Caco-2 (cell line): Measurements from ENCODE around the gene CLIP2. TPM values are rescaled to one million over a fixed set of nuclear protein-coding genes. Genes with fewer than 3 reads are reported as not detected.

ENCODE experiments used
- BruUV-seq: library from RNA; stranded (reverse); fragments of 400-500 nt; replicated peaks from 2 replicates; lab custom pipeline; 2021; lab: Mats Ljungman, UMichigan
- CTCF ChIA-PET: fragments of 300-600 bp; sonication (Branson Sonifier 250); formaldehyde crosslinking; loops from one replicate; lab custom pipeline; 2022; ENCODE audit warnings: antibody characterized with exemption; lab: Charles Lee
- POLR2A ChIA-PET: fragments of 300-600 bp; sonication (Branson Sonifier 250); formaldehyde crosslinking; loops from one replicate; lab custom pipeline; 2022; ENCODE audit warnings: antibody characterized with exemption; lab: Charles Lee
- DNase-seq, 2 experiments: peaks; one replicate each; pipeline versions ENCODE4 v3.0.0 to v3.0.0-alpha.2; 2020 to 2022
- H3K27me3 ChIP-seq: replicated peaks from 2 replicates; pipeline ENCODE4 v1.6.0; 2011; ENCODE audit warnings: low read length; ENCODE audit not compliant: control insufficient read depth, insufficient read depth
- H3K36me3 ChIP-seq: 2 replicates; pipeline ENCODE4 v1.5.1; 2011; ENCODE audit warnings: low read length; ENCODE audit not compliant: control insufficient read depth, insufficient read depth
- H3K4me1 ChIP-seq: fragments of 250-450 bp; sonication (Bioruptor Pico); 2 replicates; pipeline ENCODE4 v1.5.1; 2020; ENCODE audit warnings: mild to moderate bottlenecking
- H3K4me3 ChIP-seq: 2 replicates; pipeline ENCODE4 v1.5.1; 2011; ENCODE audit warnings: low read depth, mild to moderate bottlenecking, control low read depth, low read length
- H3K9me3 ChIP-seq: fragments of 250-450 bp; sonication (Bioruptor Pico); 2 replicates; pipeline ENCODE4 v1.5.1; 2020; ENCODE audit warnings: mild to moderate bottlenecking, moderate library complexity
- H3K27ac Mint-ChIP-seq: one replicate; pipeline ENCODE4 v1.8.0; 2022; ENCODE audit warnings: mixed read lengths; ENCODE audit not compliant: unreplicated experiment
- H3K27me3 Mint-ChIP-seq: one replicate; pipeline ENCODE4 v1.8.0; 2022; ENCODE audit warnings: mixed read lengths; ENCODE audit not compliant: insufficient read depth, unreplicated experiment
- H3K36me3 Mint-ChIP-seq: one replicate; pipeline ENCODE4 v1.8.0; 2022; ENCODE audit warnings: mild to moderate bottlenecking, mixed read lengths; ENCODE audit not compliant: insufficient read depth, unreplicated experiment
- H3K4me1 Mint-ChIP-seq: one replicate; pipeline ENCODE4 v1.8.0; 2022; ENCODE audit warnings: low read depth, mixed read lengths; ENCODE audit not compliant: unreplicated experiment
- H3K4me3 Mint-ChIP-seq: one replicate; pipeline ENCODE4 v1.8.0; 2022; ENCODE audit warnings: mild to moderate bottlenecking, moderate library complexity, mixed read lengths; ENCODE audit not compliant: unreplicated experiment
- H3K9me3 Mint-ChIP-seq: one replicate; pipeline ENCODE4 v1.8.0; 2022; ENCODE audit warnings: mixed read lengths; ENCODE audit not compliant: unreplicated experiment
- CTCF ChIP-seq, 2 experiments: fragments of 200-600 bp in 1 of 2; IDR thresholded peaks; 1 replicate in 1 of 2; 2 replicates in 1 of 2; pipeline versions ENCODE4 v1.5.1 to v1.8.0; 2011 to 2022; ENCODE audit warnings: antibody characterized with exemption in 1 of 2, control low read depth in 1 of 2, inconsistent platforms in 1 of 2, low read depth in 1 of 2, low read length in 1 of 2, mild to moderate bottlenecking in 1 of 2, moderate library complexity in 1 of 2; ENCODE audit not compliant: insufficient read depth in 1 of 2, severe bottlenecking in 1 of 2, unreplicated experiment in 1 of 2
- intact Hi-C: fragments of 100-400 bp; cut with micrococcal nuclease; formaldehyde crosslinking; loops from one replicate; pipeline ENCODE4 v1.10.0; 2022; ENCODE audit not compliant: unreplicated experiment
- total RNA-seq: library from RNA; stranded (reverse); gene quantifications from 2 replicates; pipeline ENCODE4 v1.2.3, GENCODE V29; 2022

The CLIP2 gene
- total RNA-seq, 1 experiment from 2014 or later, result 19.5 TPM

GRCh38 chr7:74443543-74444247 is 154.5 kb downstream of the CLIP2 start:
- CTCF ChIA-PET, result no interaction called here

DNA sequence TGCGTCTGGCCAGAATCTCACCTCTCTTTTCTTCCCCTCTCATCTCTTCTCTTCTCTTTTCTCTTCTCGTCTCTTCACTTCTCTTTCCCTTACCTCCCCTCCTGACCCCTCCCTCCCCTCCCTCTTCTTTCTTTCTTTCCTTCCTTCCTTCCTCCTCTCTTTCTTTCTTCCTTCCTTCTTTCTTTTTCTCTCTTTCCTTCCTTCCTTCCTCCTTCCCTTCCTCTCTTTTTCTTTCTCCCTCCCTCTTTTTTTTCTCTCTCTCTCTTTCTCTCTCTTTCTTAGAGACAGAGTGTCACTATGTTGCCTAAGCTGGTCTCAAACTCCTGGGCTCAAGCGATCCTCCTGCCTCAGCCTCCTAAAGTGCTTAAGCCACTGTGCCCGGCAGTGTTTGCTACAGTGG is 159.9 kb downstream of the CLIP2 start:
- Mint-ChIP-seq H3K27me3 (no peaks in the 10 kb centered on the region), H3K9me3 (no peaks in the 10 kb centered on the region), H3K4me1 (no peaks in the 10 kb centered on the region), H3K4me3 (no peak overlapping the region), H3K36me3 (no peaks in the 10 kb centered on the region), H3K27ac (no peak overlapping the region)
- Histone ChIP-seq H3K4me3 (no peak overlapping the region), H3K4me1 (peaks cover 6% of the 10 kb centered on the region), H3K36me3 (no peaks in the 10 kb centered on the region), H3K9me3 (no peaks in the 10 kb centered on the region), H3K27me3 (no peaks in the 10 kb centered on the region)
- ChIA-PET CTCF (no interaction called here), POLR2A (interaction anchor here (0.6 kb wide), 1 partner anchor 50 kb away, joined by 4 read pairs; no protein-coding TSS in a partner anchor)
- TF ChIP-seq CTCF (IDR thresholded peaks at IDR 0.05; ENCODE audit: insufficient read depth in 1 of 2, low read depth in 1 of 2, low read length in 1 of 2, severe bottlenecking in 1 of 2, unreplicated experiment in 1 of 2), result no peak
- DNase-seq, result no peak
- intact Hi-C loops, result no loop called here
- BruUV-seq, result no TSS peak

More at GRCh38 chr7:74443543-74444247, 154.5 kb downstream of the CLIP2 start:
- Mint-ChIP-seq H3K4me3 (no peak overlapping the region), H3K27ac (no peak overlapping the region), H3K27me3 (no peaks in the 10 kb centered on the region), H3K4me1 (no peaks in the 10 kb centered on the region), H3K36me3 (no peaks in the 10 kb centered on the region), H3K9me3 (no peaks in the 10 kb centered on the region)
- no peak for DNase-seq
- Histone ChIP-seq H3K27me3 (no peaks in the 10 kb centered on the region), H3K36me3 (no peaks in the 10 kb centered on the region), H3K4me1 (no peaks in the 10 kb centered on the region), H3K4me3 (no peak overlapping the region), H3K9me3 (peaks cover 2% of the 10 kb centered on the region)
- POLR2A ChIA-PET, result no interaction called here
- intact Hi-C loops, result no loop called here
- TF ChIP-seq CTCF (IDR thresholded peaks at IDR 0.05; ENCODE audit: insufficient read depth in 1 of 2, low read depth in 1 of 2, low read length in 1 of 2, severe bottlenecking in 1 of 2, unreplicated experiment in 1 of 2), result no peak
- no TSS peak for BruUV-seq

GRCh38 chr7:74449809-74450397 is 160.7 kb downstream of the CLIP2 start:
- intact Hi-C loops, result loop anchor here (1.0 kb wide), 1 partner anchor 117 kb away; no protein-coding TSS in a partner anchor

More at GRCh38 chr7:74449809-74450397, 160.7 kb downstream of the CLIP2 start:
- no TSS peak for BruUV-seq
- Histone ChIP-seq H3K9me3 (no peaks in the 10 kb centered on the region), H3K4me1 (peaks cover 8% of the 10 kb centered on the region), H3K4me3 (no peak overlapping the region), H3K36me3 (no peaks in the 10 kb centered on the region), H3K27me3 (no peaks in the 10 kb centered on the region)
- H3K27me3 Mint-ChIP-seq, result no peaks in the 10 kb centered on the region
- no peak overlapping the region for H3K4me3 Mint-ChIP-seq
- H3K27ac Mint-ChIP-seq, result no peak overlapping the region
- H3K4me1 Mint-ChIP-seq, result peaks cover 1% of the 10 kb centered on the region
- peaks cover 4% of the 10 kb centered on the region for H3K36me3 Mint-ChIP-seq
- H3K9me3 Mint-ChIP-seq, result no peaks in the 10 kb centered on the region
- CTCF ChIA-PET, result interaction anchor here (0.6 kb wide), 1 partner anchor 137 kb away, joined by 4 read pairs; no protein-coding TSS in a partner anchor
- peak; percentile 72 to 92 for TF ChIP-seq CTCF (IDR thresholded peaks at IDR 0.05; ENCODE audit: insufficient read depth in 1 of 2, low read depth in 1 of 2, low read length in 1 of 2, severe bottlenecking in 1 of 2, unreplicated experiment in 1 of 2)
- POLR2A ChIA-PET, result no interaction called here
- DNase-seq, result peak; percentile 62 to 72
